Right lobe of liver (tissue), 4 donors: ENCODE data around the gene SSRP1.

Source experiments
- POLR2A ChIP-seq: fragments of 450-650 bp; IDR thresholded peaks from one replicate; pipeline ENCODE4 v1.6.1; 2017; ENCODE audit warnings: antibody characterized with exemption, mild to moderate bottlenecking
- TF ChIP-seq, protein P1 (sequence below), 4 donors: fragments of 200-600 bp in 3 of 4; fragments of 450-650 bp in 1 of 4; IDR thresholded peaks; one replicate each; pipeline versions ENCODE4 v1.5.1 to v1.8.0; 2016 to 2022; ENCODE audit warnings: antibody characterized with exemption in 4 of 4, mild to moderate bottlenecking in 2 of 4
- donor health status: DM: no; HTN: no; CAD: no.
- donor health status: DM: no; HTN: no; CAD: no.
- donor health status: DM: no; HTN: yes; CAD: no.

DNA sequence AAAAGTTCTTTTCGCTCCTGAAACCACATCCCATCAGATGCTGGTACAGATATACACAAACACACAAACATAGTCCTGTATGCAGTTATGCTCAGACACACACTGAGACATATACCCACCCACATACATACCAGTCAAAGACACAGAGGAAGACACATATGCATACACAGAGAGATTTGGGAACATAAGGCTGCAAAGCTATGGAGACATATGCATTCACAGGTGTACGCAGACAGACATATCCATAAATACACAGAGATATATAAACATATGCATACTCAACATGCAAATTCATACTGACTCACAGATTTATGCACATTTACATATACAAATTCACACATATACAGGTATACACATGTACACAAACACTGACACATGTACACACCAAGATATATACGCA lies 39.3 kb upstream of the SSRP1 start:
- TF ChIP-seq, protein P1, sequence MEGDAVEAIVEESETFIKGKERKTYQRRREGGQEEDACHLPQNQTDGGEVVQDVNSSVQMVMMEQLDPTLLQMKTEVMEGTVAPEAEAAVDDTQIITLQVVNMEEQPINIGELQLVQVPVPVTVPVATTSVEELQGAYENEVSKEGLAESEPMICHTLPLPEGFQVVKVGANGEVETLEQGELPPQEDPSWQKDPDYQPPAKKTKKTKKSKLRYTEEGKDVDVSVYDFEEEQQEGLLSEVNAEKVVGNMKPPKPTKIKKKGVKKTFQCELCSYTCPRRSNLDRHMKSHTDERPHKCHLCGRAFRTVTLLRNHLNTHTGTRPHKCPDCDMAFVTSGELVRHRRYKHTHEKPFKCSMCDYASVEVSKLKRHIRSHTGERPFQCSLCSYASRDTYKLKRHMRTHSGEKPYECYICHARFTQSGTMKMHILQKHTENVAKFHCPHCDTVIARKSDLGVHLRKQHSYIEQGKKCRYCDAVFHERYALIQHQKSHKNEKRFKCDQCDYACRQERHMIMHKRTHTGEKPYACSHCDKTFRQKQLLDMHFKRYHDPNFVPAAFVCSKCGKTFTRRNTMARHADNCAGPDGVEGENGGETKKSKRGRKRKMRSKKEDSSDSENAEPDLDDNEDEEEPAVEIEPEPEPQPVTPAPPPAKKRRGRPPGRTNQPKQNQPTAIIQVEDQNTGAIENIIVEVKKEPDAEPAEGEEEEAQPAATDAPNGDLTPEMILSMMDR (IDR thresholded peaks at IDR 0.05), result no peak
- no peak for TF ChIP-seq POLR2A
